HCT116 (cell line): ENCODE results near the gene PHYH.

Experiments used
- CTCF ChIP-seq, 3 experiments: fragments of 200-600 bp in 1 of 3; sonication (generic) in 1 of 3; IDR thresholded peaks in 2 of 3; conservative IDR thresholded peaks in 1 of 3; 2 replicates each; pipeline ENCODE4 v1.5.1; 2012 to 2017; ENCODE audit warnings: low read depth in 2 of 3, low read length in 2 of 3, antibody characterized with exemption in 1 of 3, borderline replicate concordance in 1 of 3, control low read depth in 1 of 3, mild to moderate bottlenecking in 1 of 3, mixed read lengths in 1 of 3, mixed run types in 1 of 3, moderate library complexity in 1 of 3; ENCODE audit not compliant: insufficient read depth in 1 of 3
- EGR1 ChIP-seq: IDR thresholded peaks from 2 replicates; pipeline ENCODE4 v1.6.1; 2012; ENCODE audit warnings: low read depth
- EZH2 ChIP-seq: fragments of 200-600 bp; sonication (generic); IDR thresholded peaks from 2 replicates; pipeline ENCODE4 v1.6.1; 2017; ENCODE audit warnings: antibody characterized with exemption, mixed run types
- EZH2phosphoT487 ChIP-seq: fragments of 200-600 bp; IDR thresholded peaks from 2 replicates; pipeline ENCODE4 v1.6.1; 2018; ENCODE audit warnings: antibody characterized with exemption, borderline replicate concordance
- POLR2A ChIP-seq: IDR thresholded peaks from 2 replicates; pipeline ENCODE4 v1.7.0; 2011; ENCODE audit warnings: borderline replicate concordance; ENCODE audit not compliant: insufficient read depth, insufficient read length; ENCODE audit errors: extremely low read depth
- POLR2AphosphoS5 ChIP-seq: IDR thresholded peaks from 2 replicates; pipeline ENCODE4 v1.6.1; 2011; ENCODE audit warnings: mild to moderate bottlenecking, low read depth, low read length, moderate library complexity
- RAD21 ChIP-seq: IDR thresholded peaks from 2 replicates; pipeline ENCODE4 v1.6.1; 2012; ENCODE audit warnings: low read depth, mild to moderate bottlenecking
- REST ChIP-seq: IDR thresholded peaks from 2 replicates; pipeline ENCODE4 v1.6.1; 2012; ENCODE audit warnings: low read depth
- SIN3A ChIP-seq: IDR thresholded peaks from 2 replicates; pipeline ENCODE4 v1.6.1; 2012; ENCODE audit warnings: low read depth
- TCF7L2 ChIP-seq: IDR thresholded peaks from 2 replicates; pipeline ENCODE4 v1.7.0; 2011; ENCODE audit warnings: borderline replicate concordance, inconsistent platforms; ENCODE audit not compliant: insufficient read depth, insufficient read length; ENCODE audit errors: extremely low read depth
- ZFX ChIP-seq: fragments of 450-650 bp; IDR thresholded peaks from 2 replicates; pipeline ENCODE4 v1.6.1; 2017
- TF ChIP-seq, protein P1 (sequence below): IDR thresholded peaks from 2 replicates; pipeline ENCODE4 v1.6.1; 2012

DNA sequence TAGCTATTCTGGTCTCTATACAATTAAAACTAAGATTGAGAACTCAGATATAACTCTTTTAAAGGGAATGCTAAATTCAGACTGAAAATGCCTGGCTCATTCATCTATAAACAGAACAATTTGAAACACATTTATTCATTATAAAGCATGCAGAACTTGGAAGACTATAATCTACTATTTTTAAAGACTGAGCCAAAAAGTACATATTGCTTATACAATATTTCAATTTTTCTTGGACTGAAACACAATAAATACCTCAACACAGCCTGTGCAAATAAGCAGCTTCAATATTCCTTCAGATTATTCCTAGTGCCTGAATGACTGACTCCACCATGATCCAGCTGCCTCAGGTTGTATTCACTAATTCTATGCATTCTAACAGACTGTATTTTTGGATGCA is 15.5 kb upstream of the PHYH start:
- no peak for TF ChIP-seq CTCF (IDR thresholded peaks at IDR 0.05 in 2 of 3, conservative IDR thresholded peaks at IDR 0.05 in 1 of 3; ENCODE audit: borderline replicate concordance in 1 of 3, insufficient read depth in 1 of 3, low read depth in 2 of 3, low read length in 2 of 3)
- TF ChIP-seq RAD21 = no peak
- TF ChIP-seq POLR2AphosphoS5 = no peak
- TF ChIP-seq, protein P1, sequence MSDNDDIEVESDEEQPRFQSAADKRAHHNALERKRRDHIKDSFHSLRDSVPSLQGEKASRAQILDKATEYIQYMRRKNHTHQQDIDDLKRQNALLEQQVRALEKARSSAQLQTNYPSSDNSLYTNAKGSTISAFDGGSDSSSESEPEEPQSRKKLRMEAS = no peak
- no peak for TF ChIP-seq TCF7L2
- TF ChIP-seq ZFX = no peak
- TF ChIP-seq EZH2 = no peak
- TF ChIP-seq POLR2A = no peak
- no peak for TF ChIP-seq EZH2phosphoT487
- TF ChIP-seq EGR1 = no peak
- TF ChIP-seq SIN3A = no peak
- no peak for TF ChIP-seq REST
